22Rv1 (cell line): Measurements from ENCODE around the gene NGFR.

Experiments used
- ZFX ChIP-seq: fragments of 450-650 bp; IDR thresholded peaks from 2 replicates; pipeline ENCODE4 v1.6.1; 2017; ENCODE audit warnings: antibody characterized with exemption, borderline replicate concordance
- TF ChIP-seq, protein P1 (sequence below): fragments of 450-650 bp; IDR thresholded peaks from 2 replicates; pipeline ENCODE4 v1.5.1; 2017; ENCODE audit warnings: mild to moderate bottlenecking

DNA sequence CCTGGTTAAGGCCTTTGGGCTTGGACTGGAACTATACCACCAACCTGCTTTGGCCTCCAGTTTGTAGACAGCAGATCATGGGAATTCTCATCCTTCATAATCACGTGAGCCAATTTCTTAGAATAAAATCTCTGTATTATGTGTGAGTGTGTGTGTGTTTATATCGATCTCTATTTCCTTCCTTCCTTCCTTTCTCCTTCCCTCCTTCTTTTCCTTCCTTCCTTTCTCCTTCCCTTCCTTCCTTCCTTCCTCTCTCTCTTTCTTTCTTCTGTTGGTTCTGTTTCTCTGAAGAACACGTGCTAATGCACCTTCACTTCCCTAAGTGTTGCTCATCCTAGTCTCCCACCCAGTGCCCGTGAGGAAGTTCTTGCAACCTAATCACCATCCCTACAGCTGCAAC, 44.9 kb upstream of the NGFR start:
- TF ChIP-seq, protein P1, sequence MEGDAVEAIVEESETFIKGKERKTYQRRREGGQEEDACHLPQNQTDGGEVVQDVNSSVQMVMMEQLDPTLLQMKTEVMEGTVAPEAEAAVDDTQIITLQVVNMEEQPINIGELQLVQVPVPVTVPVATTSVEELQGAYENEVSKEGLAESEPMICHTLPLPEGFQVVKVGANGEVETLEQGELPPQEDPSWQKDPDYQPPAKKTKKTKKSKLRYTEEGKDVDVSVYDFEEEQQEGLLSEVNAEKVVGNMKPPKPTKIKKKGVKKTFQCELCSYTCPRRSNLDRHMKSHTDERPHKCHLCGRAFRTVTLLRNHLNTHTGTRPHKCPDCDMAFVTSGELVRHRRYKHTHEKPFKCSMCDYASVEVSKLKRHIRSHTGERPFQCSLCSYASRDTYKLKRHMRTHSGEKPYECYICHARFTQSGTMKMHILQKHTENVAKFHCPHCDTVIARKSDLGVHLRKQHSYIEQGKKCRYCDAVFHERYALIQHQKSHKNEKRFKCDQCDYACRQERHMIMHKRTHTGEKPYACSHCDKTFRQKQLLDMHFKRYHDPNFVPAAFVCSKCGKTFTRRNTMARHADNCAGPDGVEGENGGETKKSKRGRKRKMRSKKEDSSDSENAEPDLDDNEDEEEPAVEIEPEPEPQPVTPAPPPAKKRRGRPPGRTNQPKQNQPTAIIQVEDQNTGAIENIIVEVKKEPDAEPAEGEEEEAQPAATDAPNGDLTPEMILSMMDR, result no peak
- no peak for TF ChIP-seq ZFX
